GM23338 (cell line): ENCODE measurements around the gene PIGH. TPM values are rescaled to one million over a fixed set of nuclear protein-coding genes. Genes with fewer than 3 reads are reported as not detected.

Source experiments
- ATAC-seq: fragments of 200-7000 bp; cut with Tn5 transposase; 3 replicates; pipeline ENCODE4 v1.9.1; 2020
- DNase-seq: peaks from one replicate; pipeline ENCODE4 v3.0.0-alpha.2; 2015; ENCODE audit warnings: low spot score
- H2AFZ ChIP-seq: fragments of 200-600 bp; sonication (generic); 2 replicates; pipeline ENCODE4 v1.8.0; 2016; ENCODE audit warnings: antibody characterized with exemption, mild to moderate bottlenecking, moderate library complexity
- H3F3A ChIP-seq: fragments of 200-600 bp; sonication (generic); replicated peaks from 2 replicates; pipeline ENCODE4 v1.8.0; 2017; ENCODE audit warnings: antibody characterized with exemption, mixed run types, low read depth
- H3K27ac ChIP-seq: fragments of 200-600 bp; sonication (generic); 2 replicates; pipeline ENCODE4 v1.6.1; 2016; ENCODE audit warnings: low read depth
- H3K27me3 ChIP-seq: fragments of 200-600 bp; sonication (generic); 2 replicates; pipeline ENCODE4 v1.8.0; 2016; ENCODE audit warnings: mild to moderate bottlenecking, mixed run types, moderate library complexity; ENCODE audit not compliant: insufficient read depth
- H3K36me3 ChIP-seq: fragments of 200-600 bp; sonication (generic); 2 replicates; pipeline ENCODE4 v1.8.0; 2016; ENCODE audit warnings: mild to moderate bottlenecking; ENCODE audit not compliant: insufficient read depth
- H3K4me1 ChIP-seq: fragments of 200-600 bp; sonication (generic); 2 replicates; pipeline ENCODE4 v1.8.0; 2016; ENCODE audit warnings: mild to moderate bottlenecking, moderate library complexity; ENCODE audit not compliant: insufficient read depth
- H3K4me2 ChIP-seq: fragments of 200-600 bp; sonication (generic); 2 replicates; pipeline ENCODE4 v1.7.1; 2017; ENCODE audit warnings: mixed run types
- H3K4me3 ChIP-seq: fragments of 200-600 bp; sonication (generic); 2 replicates; pipeline ENCODE4 v1.6.1; 2016; ENCODE audit warnings: mixed run types
- H3K79me2 ChIP-seq: fragments of 200-600 bp; sonication (generic); replicated peaks from 2 replicates; pipeline ENCODE4 v1.8.0; 2017; ENCODE audit warnings: mild to moderate bottlenecking; ENCODE audit not compliant: insufficient read depth
- H3K9me2 ChIP-seq: fragments of 200-600 bp; sonication (generic); 2 replicates; pipeline ENCODE4 v1.8.0; 2017; ENCODE audit not compliant: insufficient read depth
- H4K20me1 ChIP-seq: fragments of 200-600 bp; sonication (generic); replicated peaks from 2 replicates; pipeline ENCODE4 v1.8.0; 2017; ENCODE audit warnings: mild to moderate bottlenecking; ENCODE audit not compliant: insufficient read depth
- H3K27ac Mint-ChIP-seq: 2 replicates; pipeline ENCODE4 v1.8.0; 2020; ENCODE audit warnings: inconsistent platforms, mild to moderate bottlenecking, moderate library complexity, mixed read lengths
- H3K27me3 Mint-ChIP-seq: 3 replicates; pipeline ENCODE4 v1.8.0; 2022; ENCODE audit warnings: low read depth, mild to moderate bottlenecking, moderate library complexity, mixed read lengths, inconsistent platforms; ENCODE audit not compliant: insufficient read depth, poor library complexity
- H3K36me3 Mint-ChIP-seq: 3 replicates; pipeline ENCODE4 v1.8.0; 2021; ENCODE audit warnings: low read depth, mild to moderate bottlenecking, inconsistent platforms, moderate library complexity, mixed read lengths
- H3K4me1 Mint-ChIP-seq: 3 replicates; pipeline ENCODE4 v1.8.0; 2020; ENCODE audit warnings: mild to moderate bottlenecking, inconsistent platforms, mixed read lengths
- H3K4me3 Mint-ChIP-seq: 3 replicates; pipeline ENCODE4 v1.8.0; 2021; ENCODE audit warnings: moderate library complexity, mild to moderate bottlenecking, inconsistent platforms, mixed read lengths
- H3K9me3 Mint-ChIP-seq: 3 replicates; pipeline ENCODE4 v1.8.0; 2020; ENCODE audit warnings: moderate library complexity, mild to moderate bottlenecking, inconsistent platforms, mixed read lengths
- CREB1 ChIP-seq: fragments of 250-450 bp; sonication (Bioruptor Pico); IDR thresholded peaks from 2 replicates; pipeline ENCODE4 v1.5.0; 2020; ENCODE audit warnings: low read depth, mild to moderate bottlenecking, moderate library complexity
- EZH2 ChIP-seq: fragments of 200-600 bp; sonication (generic); IDR thresholded peaks from one replicate; pipeline ENCODE4 v1.8.0; 2017; ENCODE audit warnings: antibody characterized with exemption, mild to moderate bottlenecking, low read depth; ENCODE audit not compliant: unreplicated experiment
- EZH2phosphoT487 ChIP-seq: fragments of 200-600 bp; sonication (generic); IDR thresholded peaks from one replicate; pipeline ENCODE4 v1.8.1; 2018; ENCODE audit warnings: antibody characterized with exemption; ENCODE audit not compliant: unreplicated experiment
- NANOG ChIP-seq: IDR thresholded peaks from 2 replicates; pipeline ENCODE4 v1.6.1; 2016; ENCODE audit warnings: antibody characterized with exemption, borderline replicate concordance
- POLR2AphosphoS5 ChIP-seq: IDR thresholded peaks from 2 replicates; pipeline ENCODE4 v1.6.1; 2016; ENCODE audit warnings: antibody characterized with exemption, low read depth
- REST ChIP-seq: IDR thresholded peaks from one replicate; pipeline ENCODE4 v1.6.1; 2018; ENCODE audit warnings: antibody characterized with exemption; ENCODE audit not compliant: unreplicated experiment
- STAT1 ChIP-seq: IDR thresholded peaks from one replicate; pipeline ENCODE4 v1.6.1; 2016; ENCODE audit warnings: antibody characterized with exemption; ENCODE audit not compliant: unreplicated experiment
- ZNF331 ChIP-seq: fragments of 250-450 bp; sonication (Bioruptor Pico); IDR thresholded peaks from 2 replicates; pipeline ENCODE4 v1.5.0; 2020; ENCODE audit warnings: low read depth, mild to moderate bottlenecking, moderate library complexity
- polyA plus RNA-seq: library from polyadenylated mRNA; unstranded; fragments of >200 nt; fragmentation: Nextera tagmentation; extraction: Ambion mirVana; gene quantifications from 2 replicates; pipeline ENCODE4 v1.2.1, GENCODE V29; 2016
- total RNA-seq: library from RNA; depleted of rRNA; stranded (reverse); fragments of >200 nt; shearing (Covaris generic); gene quantifications from 2 replicates; pipeline ENCODE4 v1.2.3, GENCODE V29; 2014
- TF ChIP-seq, protein P1 (sequence below), 2 experiments: fragments of 200-600 bp in 1 of 2; sonication (generic) in 1 of 2; conservative IDR thresholded peaks; 2 replicates each; pipeline versions ENCODE4 v1.5.1 to v1.6.1; 2016 to 2017; ENCODE audit warnings: antibody characterized with exemption in 2 of 2, low read depth in 2 of 2, mild to moderate bottlenecking in 2 of 2, moderate library complexity in 1 of 2
- TF ChIP-seq, protein P2 (sequence below): fragments of 250-450 bp; sonication (Bioruptor Pico); IDR thresholded peaks from 2 replicates; pipeline ENCODE4 v1.5.0; 2020; ENCODE audit warnings: mild to moderate bottlenecking, moderate library complexity

Gene PIGH
- total and polyA plus RNA-seq, 2 experiments from 2014 or later = 8.7 to 9.3 TPM

GRCh38 chr14:67623114-67623513, 23.0 kb upstream of the PIGH start (continued):
- no peak for TF ChIP-seq REST
- TF ChIP-seq ZNF331 = no peak
- no peak for TF ChIP-seq POLR2AphosphoS5
- TF ChIP-seq, protein P1, sequence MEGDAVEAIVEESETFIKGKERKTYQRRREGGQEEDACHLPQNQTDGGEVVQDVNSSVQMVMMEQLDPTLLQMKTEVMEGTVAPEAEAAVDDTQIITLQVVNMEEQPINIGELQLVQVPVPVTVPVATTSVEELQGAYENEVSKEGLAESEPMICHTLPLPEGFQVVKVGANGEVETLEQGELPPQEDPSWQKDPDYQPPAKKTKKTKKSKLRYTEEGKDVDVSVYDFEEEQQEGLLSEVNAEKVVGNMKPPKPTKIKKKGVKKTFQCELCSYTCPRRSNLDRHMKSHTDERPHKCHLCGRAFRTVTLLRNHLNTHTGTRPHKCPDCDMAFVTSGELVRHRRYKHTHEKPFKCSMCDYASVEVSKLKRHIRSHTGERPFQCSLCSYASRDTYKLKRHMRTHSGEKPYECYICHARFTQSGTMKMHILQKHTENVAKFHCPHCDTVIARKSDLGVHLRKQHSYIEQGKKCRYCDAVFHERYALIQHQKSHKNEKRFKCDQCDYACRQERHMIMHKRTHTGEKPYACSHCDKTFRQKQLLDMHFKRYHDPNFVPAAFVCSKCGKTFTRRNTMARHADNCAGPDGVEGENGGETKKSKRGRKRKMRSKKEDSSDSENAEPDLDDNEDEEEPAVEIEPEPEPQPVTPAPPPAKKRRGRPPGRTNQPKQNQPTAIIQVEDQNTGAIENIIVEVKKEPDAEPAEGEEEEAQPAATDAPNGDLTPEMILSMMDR (conservative IDR thresholded peaks at IDR 0.05; ENCODE audit: low read depth in 2 of 2) = no peak
- no peak for TF ChIP-seq CREB1 (CRISPR knock-in tag)

DNA sequence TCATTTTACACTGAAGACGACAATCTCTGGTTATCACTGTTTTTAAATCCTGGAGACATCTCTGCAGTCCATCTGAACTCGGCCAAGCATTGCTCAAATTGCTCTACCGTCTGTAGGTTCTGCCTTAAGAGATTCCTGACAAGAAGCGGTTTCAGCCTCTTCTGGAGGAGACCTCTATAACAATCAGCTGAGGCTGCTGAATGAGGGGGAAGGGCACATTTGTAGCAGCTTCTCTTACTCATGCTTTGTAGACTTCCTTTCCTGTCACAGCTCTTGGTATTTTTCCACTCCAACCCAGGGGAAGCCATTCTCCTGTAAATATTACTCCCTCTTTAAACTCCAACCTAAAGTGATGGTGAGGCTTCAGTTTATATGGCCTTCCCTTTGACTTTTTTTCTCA, 22.6 kb upstream of the PIGH start:
- Mint-ChIP-seq H3K9me3 (no peaks in the 10 kb centered on the region), H3K36me3 (peaks cover 23% of the 10 kb centered on the region), H3K4me1 (peaks cover 26% of the 10 kb centered on the region), H3K4me3 (no peak overlapping the region; the same call in 2 of the 3 replicates), H3K27me3 (peaks cover 13% of the 10 kb centered on the region), H3K27ac (peak overlapping the region; percentile 81)
- TF ChIP-seq REST = no peak
- TF ChIP-seq, protein P2, sequence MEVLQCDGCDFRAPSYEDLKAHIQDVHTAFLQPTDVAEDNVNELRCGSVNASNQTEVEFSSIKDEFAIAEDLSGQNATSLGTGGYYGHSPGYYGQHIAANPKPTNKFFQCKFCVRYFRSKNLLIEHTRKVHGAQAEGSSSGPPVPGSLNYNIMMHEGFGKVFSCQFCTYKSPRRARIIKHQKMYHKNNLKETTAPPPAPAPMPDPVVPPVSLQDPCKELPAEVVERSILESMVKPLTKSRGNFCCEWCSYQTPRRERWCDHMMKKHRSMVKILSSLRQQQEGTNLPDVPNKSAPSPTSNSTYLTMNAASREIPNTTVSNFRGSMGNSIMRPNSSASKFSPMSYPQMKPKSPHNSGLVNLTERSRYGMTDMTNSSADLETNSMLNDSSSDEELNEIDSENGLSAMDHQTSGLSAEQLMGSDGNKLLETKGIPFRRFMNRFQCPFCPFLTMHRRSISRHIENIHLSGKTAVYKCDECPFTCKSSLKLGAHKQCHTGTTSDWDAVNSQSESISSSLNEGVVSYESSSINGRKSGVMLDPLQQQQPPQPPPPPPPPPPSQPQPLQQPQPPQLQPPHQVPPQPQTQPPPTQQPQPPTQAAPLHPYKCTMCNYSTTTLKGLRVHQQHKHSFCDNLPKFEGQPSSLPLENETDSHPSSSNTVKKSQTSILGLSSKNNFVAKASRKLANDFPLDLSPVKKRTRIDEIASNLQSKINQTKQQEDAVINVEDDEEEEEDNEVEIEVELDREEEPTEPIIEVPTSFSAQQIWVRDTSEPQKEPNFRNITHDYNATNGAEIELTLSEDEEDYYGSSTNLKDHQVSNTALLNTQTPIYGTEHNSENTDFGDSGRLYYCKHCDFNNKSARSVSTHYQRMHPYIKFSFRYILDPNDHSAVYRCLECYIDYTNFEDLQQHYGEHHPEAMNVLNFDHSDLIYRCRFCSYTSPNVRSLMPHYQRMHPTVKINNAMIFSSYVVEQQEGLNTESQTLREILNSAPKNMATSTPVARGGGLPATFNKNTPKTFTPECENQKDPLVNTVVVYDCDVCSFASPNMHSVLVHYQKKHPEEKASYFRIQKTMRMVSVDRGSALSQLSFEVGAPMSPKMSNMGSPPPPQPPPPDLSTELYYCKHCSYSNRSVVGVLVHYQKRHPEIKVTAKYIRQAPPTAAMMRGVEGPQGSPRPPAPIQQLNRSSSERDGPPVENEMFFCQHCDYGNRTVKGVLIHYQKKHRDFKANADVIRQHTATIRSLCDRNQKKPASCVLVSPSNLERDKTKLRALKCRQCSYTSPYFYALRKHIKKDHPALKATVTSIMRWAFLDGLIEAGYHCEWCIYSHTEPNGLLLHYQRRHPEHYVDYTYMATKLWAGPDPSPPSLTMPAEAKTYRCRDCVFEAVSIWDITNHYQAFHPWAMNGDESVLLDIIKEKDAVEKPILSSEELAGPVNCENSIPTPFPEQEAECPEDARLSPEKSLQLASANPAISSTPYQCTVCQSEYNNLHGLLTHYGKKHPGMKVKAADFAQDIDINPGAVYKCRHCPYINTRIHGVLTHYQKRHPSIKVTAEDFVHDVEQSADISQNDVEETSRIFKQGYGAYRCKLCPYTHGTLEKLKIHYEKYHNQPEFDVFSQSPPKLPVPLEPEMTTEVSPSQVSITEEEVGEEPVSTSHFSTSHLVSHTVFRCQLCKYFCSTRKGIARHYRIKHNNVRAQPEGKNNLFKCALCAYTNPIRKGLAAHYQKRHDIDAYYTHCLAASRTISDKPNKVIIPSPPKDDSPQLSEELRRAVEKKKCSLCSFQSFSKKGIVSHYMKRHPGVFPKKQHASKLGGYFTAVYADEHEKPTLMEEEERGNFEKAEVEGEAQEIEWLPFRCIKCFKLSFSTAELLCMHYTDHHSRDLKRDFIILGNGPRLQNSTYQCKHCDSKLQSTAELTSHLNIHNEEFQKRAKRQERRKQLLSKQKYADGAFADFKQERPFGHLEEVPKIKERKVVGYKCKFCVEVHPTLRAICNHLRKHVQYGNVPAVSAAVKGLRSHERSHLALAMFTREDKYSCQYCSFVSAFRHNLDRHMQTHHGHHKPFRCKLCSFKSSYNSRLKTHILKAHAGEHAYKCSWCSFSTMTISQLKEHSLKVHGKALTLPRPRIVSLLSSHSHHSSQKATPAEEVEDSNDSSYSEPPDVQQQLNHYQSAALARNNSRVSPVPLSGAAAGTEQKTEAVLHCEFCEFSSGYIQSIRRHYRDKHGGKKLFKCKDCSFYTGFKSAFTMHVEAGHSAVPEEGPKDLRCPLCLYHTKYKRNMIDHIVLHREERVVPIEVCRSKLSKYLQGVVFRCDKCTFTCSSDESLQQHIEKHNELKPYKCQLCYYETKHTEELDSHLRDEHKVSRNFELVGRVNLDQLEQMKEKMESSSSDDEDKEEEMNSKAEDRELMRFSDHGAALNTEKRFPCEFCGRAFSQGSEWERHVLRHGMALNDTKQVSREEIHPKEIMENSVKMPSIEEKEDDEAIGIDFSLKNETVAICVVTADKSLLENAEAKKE (CRISPR knock-in tag) = no peak
- TF ChIP-seq STAT1 = no peak
- TF ChIP-seq NANOG = no peak
- no peak for TF ChIP-seq EZH2phosphoT487
- no peak for TF ChIP-seq POLR2AphosphoS5
- no peak for TF ChIP-seq EZH2
- no peak for ATAC-seq
- peaks cover 14% of the 10 kb centered on the region for H3K4me1 ChIP-seq
- DNase-seq = peak; percentile 77
- H3K79me2 ChIP-seq = no peaks in the 10 kb centered on the region
- H3F3A ChIP-seq = no peaks in the 10 kb centered on the region
- H3K9me2 ChIP-seq = no peaks in the 10 kb centered on the region
- no peak overlapping the region for H3K27ac ChIP-seq
- H3K4me3 ChIP-seq = no peak overlapping the region
- peak overlapping the region; percentile 47 for H3K4me2 ChIP-seq
- peaks cover 5% of the 10 kb centered on the region; the same call in 1 of the 2 replicates for H3K36me3 ChIP-seq
- H3K27me3 ChIP-seq = peaks cover 11% of the 10 kb centered on the region
- H4K20me1 ChIP-seq = no peaks in the 10 kb centered on the region
- H2AFZ ChIP-seq = no peak overlapping the region
